ENCODE results near the gene USP44. TPM values are rescaled to one million over a fixed set of nuclear protein-coding genes. Genes with fewer than 3 reads are reported as not detected.

USP44 gene
- polyA plus RNA-seq, 1 of the 3 experiments (the other 2 are of a cell fraction): 0.07 TPM

- TF ChIP-seq RXRA (IDR thresholded peaks at IDR 0.05; ENCODE audit: borderline replicate concordance, low read depth): no peak
- no peak for TF ChIP-seq GABPA (IDR thresholded peaks at IDR 0.05; ENCODE audit: low read depth)
Observed at GRCh38 chr12:95481072-95481471, 70.2 kb downstream of the USP44 start (continued).

- POLR2A ChIA-PET: no interaction called here
- Histone ChIP-seq H3K9ac (no peak overlapping the region), H3K27ac (ENCODE audit: low read depth in 2 of 2, low read length in 1 of 2) (no peak overlapping the region), H3K9me3 (no peaks in the 10 kb centered on the region), H3K27me3 (ENCODE audit: insufficient read depth) (no peaks in the 10 kb centered on the region), H4K20me1 (ENCODE audit: insufficient read depth) (peaks cover 47% of the 10 kb centered on the region), H3F3A (replicated peaks; ENCODE audit: insufficient read depth) (peaks cover 11% of the 10 kb centered on the region), H3K4me1 (ENCODE audit: control insufficient read depth in 1 of 2, insufficient read depth in 2 of 2, low read depth in 1 of 2, low read length in 1 of 2) (peaks cover 0 to 14% of the 10 kb centered on the region in 2 experiments; a peak in 3 of 4 replicates), H3K4me2 (no peak overlapping the region), H3K4me3 (ENCODE audit: low read depth in 2 of 2, low read length in 1 of 2) (no peak overlapping the region), H3K36me3 (replicated peaks in 1 of 2; ENCODE audit: control insufficient read depth in 1 of 2, insufficient read depth in 2 of 2, low read length in 1 of 2) (peaks cover 25 to 36% of the 10 kb centered on the region in 2 experiments), H2AFZ (ENCODE audit: low read depth) (no peak overlapping the region), H3K9me2 (no peaks in the 10 kb centered on the region), H3K79me2 (ENCODE audit: insufficient read depth) (peaks cover 89% of the 10 kb centered on the region)
- WGBS (ENCODE audit: low lambda C conversion rate): 96% methylated on average over 2 of the region's 2 CpGs
- no peak for DNase-seq
- TF ChIP-seq RAD21 (IDR thresholded peaks at IDR 0.05; ENCODE audit: low read length) (no peak), RXRA (IDR thresholded peaks at IDR 0.05; ENCODE audit: borderline replicate concordance, low read depth) (no peak), FOXM1 (IDR thresholded peaks at IDR 0.05; ENCODE audit: low read depth) (no peak), EZH2phosphoT487 (IDR thresholded peaks at IDR 0.05; ENCODE audit: borderline replicate concordance, low read depth) (no peak), YY1 (IDR thresholded peaks at IDR 0.05; ENCODE audit: low read depth) (no peak), POLR2AphosphoS5 (IDR thresholded peaks at IDR 0.05; ENCODE audit: low read depth, low read length) (no peak), GABPA (IDR thresholded peaks at IDR 0.05; ENCODE audit: low read depth) (no peak), ELF1 (IDR thresholded peaks at IDR 0.05) (no peak), TEAD4 (IDR thresholded peaks at IDR 0.05; ENCODE audit: borderline replicate concordance, insufficient read depth) (no peak)
- CTCF ChIA-PET: no interaction called here
Observed at GRCh38 chr12:95480230-95480629, 71.0 kb downstream of the USP44 start.

DNA sequence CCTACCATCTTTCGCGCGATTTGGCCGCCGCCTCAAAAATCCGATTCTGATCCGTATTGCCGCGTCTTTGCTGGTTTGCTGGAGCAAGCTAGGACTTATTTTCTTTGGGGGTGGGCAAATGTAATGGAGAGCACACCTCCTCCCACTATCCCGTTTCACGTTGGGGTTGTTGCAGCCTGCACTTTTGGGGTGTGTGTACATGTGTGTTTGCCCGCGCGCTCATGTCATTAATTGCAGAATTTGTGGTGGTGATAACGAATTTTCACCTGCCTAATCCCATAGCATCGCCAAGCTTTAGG is 76.7 kb downstream of the USP44 start:
- Histone ChIP-seq H3K4me1 (ENCODE audit: control insufficient read depth in 1 of 2, insufficient read depth in 2 of 2, low read depth in 1 of 2, low read length in 1 of 2) (peaks cover 0 to 4% of the 10 kb centered on the region in 2 experiments; a peak in 2 of 4 replicates), H3K9me3 (no peaks in the 10 kb centered on the region), H3K9ac (peak overlapping the region; percentile 98), H3K9me2 (no peaks in the 10 kb centered on the region), H4K20me1 (ENCODE audit: insufficient read depth) (peaks cover 9% of the 10 kb centered on the region), H3K4me3 (ENCODE audit: low read depth in 2 of 2, low read length in 1 of 2) (peak overlapping the region; percentile 78 to 95), H3K27ac (ENCODE audit: low read depth in 2 of 2, low read length in 1 of 2) (peak overlapping the region; percentile 81 to 89; a peak in 2 of 4 replicates), H3K27me3 (ENCODE audit: insufficient read depth) (no peaks in the 10 kb centered on the region), H3F3A (replicated peaks; ENCODE audit: insufficient read depth) (peaks cover 4% of the 10 kb centered on the region), H2AFZ (ENCODE audit: low read depth) (peak overlapping the region; percentile 90), H3K79me2 (ENCODE audit: insufficient read depth) (peaks cover 57% of the 10 kb centered on the region), H3K36me3 (replicated peaks in 1 of 2; ENCODE audit: control insufficient read depth in 1 of 2, insufficient read depth in 2 of 2, low read length in 1 of 2) (peaks cover 19 to 33% of the 10 kb centered on the region in 2 experiments), H3K4me2 (peak overlapping the region; percentile 79)
- ChIA-PET CTCF (interaction anchor here (1.2 to 2.7 kb wide), 2 partner anchors 138 to 401 kb away, joined by 8 to 12 read pairs; partner anchors contain the start of gene NR2C1), POLR2A (interaction anchor here (1.1 kb wide), 1 partner anchor 139 kb away, joined by 4 read pairs; no protein-coding TSS in a partner anchor)
- 0% methylated on average over 16 of the region's 16 CpGs for WGBS (ENCODE audit: low lambda C conversion rate)
- no peak for DNase-seq
- TF ChIP-seq RXRA (IDR thresholded peaks at IDR 0.05; ENCODE audit: borderline replicate concordance, low read depth): no peak
- TF ChIP-seq, protein P1, sequence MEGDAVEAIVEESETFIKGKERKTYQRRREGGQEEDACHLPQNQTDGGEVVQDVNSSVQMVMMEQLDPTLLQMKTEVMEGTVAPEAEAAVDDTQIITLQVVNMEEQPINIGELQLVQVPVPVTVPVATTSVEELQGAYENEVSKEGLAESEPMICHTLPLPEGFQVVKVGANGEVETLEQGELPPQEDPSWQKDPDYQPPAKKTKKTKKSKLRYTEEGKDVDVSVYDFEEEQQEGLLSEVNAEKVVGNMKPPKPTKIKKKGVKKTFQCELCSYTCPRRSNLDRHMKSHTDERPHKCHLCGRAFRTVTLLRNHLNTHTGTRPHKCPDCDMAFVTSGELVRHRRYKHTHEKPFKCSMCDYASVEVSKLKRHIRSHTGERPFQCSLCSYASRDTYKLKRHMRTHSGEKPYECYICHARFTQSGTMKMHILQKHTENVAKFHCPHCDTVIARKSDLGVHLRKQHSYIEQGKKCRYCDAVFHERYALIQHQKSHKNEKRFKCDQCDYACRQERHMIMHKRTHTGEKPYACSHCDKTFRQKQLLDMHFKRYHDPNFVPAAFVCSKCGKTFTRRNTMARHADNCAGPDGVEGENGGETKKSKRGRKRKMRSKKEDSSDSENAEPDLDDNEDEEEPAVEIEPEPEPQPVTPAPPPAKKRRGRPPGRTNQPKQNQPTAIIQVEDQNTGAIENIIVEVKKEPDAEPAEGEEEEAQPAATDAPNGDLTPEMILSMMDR (IDR thresholded peaks at IDR 0.05): no peak
- TF ChIP-seq NFIC (IDR thresholded peaks at IDR 0.05; ENCODE audit: borderline replicate concordance): no peak
- no peak for TF ChIP-seq POLR2AphosphoS5 (IDR thresholded peaks at IDR 0.05; ENCODE audit: low read depth, low read length)
- TF ChIP-seq MXI1 (IDR thresholded peaks at IDR 0.05; ENCODE audit: low read depth, low read length): no peak
- TF ChIP-seq, protein P2, sequence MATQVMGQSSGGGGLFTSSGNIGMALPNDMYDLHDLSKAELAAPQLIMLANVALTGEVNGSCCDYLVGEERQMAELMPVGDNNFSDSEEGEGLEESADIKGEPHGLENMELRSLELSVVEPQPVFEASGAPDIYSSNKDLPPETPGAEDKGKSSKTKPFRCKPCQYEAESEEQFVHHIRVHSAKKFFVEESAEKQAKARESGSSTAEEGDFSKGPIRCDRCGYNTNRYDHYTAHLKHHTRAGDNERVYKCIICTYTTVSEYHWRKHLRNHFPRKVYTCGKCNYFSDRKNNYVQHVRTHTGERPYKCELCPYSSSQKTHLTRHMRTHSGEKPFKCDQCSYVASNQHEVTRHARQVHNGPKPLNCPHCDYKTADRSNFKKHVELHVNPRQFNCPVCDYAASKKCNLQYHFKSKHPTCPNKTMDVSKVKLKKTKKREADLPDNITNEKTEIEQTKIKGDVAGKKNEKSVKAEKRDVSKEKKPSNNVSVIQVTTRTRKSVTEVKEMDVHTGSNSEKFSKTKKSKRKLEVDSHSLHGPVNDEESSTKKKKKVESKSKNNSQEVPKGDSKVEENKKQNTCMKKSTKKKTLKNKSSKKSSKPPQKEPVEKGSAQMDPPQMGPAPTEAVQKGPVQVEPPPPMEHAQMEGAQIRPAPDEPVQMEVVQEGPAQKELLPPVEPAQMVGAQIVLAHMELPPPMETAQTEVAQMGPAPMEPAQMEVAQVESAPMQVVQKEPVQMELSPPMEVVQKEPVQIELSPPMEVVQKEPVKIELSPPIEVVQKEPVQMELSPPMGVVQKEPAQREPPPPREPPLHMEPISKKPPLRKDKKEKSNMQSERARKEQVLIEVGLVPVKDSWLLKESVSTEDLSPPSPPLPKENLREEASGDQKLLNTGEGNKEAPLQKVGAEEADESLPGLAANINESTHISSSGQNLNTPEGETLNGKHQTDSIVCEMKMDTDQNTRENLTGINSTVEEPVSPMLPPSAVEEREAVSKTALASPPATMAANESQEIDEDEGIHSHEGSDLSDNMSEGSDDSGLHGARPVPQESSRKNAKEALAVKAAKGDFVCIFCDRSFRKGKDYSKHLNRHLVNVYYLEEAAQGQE (IDR thresholded peaks at IDR 0.05; ENCODE audit: low read depth, low read length): no peak
- no peak for TF ChIP-seq MEF2A (IDR thresholded peaks at IDR 0.05; ENCODE audit: borderline replicate concordance, low read depth)
- no peak for TF ChIP-seq RCOR1 (IDR thresholded peaks at IDR 0.05; ENCODE audit: low read length)
- TF ChIP-seq PBX3 (IDR thresholded peaks at IDR 0.05): no peak
- TF ChIP-seq TAF1 (IDR thresholded peaks at IDR 0.05; ENCODE audit: borderline replicate concordance, low read depth, low read length): no peak
- TF ChIP-seq, protein P3, sequence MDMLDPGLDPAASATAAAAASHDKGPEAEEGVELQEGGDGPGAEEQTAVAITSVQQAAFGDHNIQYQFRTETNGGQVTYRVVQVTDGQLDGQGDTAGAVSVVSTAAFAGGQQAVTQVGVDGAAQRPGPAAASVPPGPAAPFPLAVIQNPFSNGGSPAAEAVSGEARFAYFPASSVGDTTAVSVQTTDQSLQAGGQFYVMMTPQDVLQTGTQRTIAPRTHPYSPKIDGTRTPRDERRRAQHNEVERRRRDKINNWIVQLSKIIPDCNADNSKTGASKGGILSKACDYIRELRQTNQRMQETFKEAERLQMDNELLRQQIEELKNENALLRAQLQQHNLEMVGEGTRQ (IDR thresholded peaks at IDR 0.05; ENCODE audit: borderline replicate concordance, low read depth, low read length): no peak
- no peak for TF ChIP-seq CHD2 (IDR thresholded peaks at IDR 0.05; ENCODE audit: low read length, partially characterized antibody)
- TF ChIP-seq SMC3 (IDR thresholded peaks at IDR 0.05; ENCODE audit: low read depth, low read length): no peak
